ENCODE measurements around the gene RFC5. TPM values are rescaled to one million over a fixed set of nuclear protein-coding genes. Genes with fewer than 3 reads are reported as not detected.

RFC5 gene, protein sequence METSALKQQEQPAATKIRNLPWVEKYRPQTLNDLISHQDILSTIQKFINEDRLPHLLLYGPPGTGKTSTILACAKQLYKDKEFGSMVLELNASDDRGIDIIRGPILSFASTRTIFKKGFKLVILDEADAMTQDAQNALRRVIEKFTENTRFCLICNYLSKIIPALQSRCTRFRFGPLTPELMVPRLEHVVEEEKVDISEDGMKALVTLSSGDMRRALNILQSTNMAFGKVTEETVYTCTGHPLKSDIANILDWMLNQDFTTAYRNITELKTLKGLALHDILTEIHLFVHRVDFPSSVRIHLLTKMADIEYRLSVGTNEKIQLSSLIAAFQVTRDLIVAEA
- 8.3 TPM for total RNA-seq (ENCODE audit: unreplicated experiment)
- long read RNA-seq, partial matches to known transcripts = 0 of 7 reads
- long read RNA-seq, other reads (novel, unspliced or antisense) = 4 of 7 reads

DNA sequence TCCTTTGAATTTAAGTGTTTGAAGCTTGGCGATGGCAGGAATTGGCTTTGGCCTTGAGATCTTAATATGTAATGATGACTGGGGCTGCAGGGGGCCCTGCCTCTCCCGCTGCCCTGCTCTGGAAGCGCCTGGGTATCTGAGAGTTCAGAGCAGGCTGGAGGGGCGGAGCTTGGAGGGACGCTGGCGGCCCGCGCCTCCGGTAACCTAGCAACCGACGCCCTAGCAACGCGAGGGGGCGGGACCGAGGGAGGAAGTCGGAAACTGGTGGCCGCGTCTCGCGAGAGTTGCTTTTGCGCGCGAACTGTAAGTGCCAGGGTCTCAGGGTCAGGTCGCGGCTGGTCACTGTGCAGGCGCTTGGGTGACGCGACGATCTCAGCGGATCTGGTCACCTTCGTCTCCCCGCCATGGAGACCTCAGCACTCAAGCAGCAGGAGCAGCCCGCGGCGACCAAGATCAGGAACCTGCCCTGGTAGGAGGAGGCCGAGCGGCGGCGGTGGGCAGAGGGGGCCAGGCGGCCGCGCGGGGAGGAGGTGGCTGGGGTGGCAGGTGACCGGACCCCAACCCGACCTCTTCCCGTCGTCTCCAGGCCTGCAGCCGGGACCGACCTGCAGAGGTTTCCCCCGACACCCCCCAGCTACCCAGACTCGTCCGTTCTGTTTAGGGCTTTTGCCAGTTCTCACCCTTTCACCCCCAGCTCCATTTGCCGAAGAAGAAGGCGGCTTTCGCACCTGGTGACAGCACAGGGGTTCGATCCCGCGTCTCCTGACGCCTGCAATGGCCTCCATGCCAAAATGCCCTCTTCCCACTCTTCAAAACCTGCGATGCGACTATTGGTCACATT, at the start of gene RFC5:
Gene RFC5 (plus strand): TSS at position 280 of the 841 bp plus-strand sequence. CDS start 125 bp downstream, at position 405.
- Mint-ChIP-seq H3K27ac (ENCODE audit: unreplicated experiment) (peak within 1 kb of the TSS; percentile 34), H3K4me1 (ENCODE audit: unreplicated experiment) (peaks cover 4% of the 10 kb centered on the region), H3K36me3 (ENCODE audit: low read depth, unreplicated experiment) (peaks cover under 1% of the 10 kb centered on the region), H3K4me3 (ENCODE audit: unreplicated experiment) (peak within 1 kb of the TSS; percentile 91), H3K9me3 (ENCODE audit: unreplicated experiment) (no peaks in the 10 kb centered on the region), H3K27me3 (ENCODE audit: unreplicated experiment) (peaks cover 4% of the 10 kb centered on the region)
- DNase-seq (ENCODE audit: low spot score) = peak; percentile 99
- TF ChIP-seq, protein P1, sequence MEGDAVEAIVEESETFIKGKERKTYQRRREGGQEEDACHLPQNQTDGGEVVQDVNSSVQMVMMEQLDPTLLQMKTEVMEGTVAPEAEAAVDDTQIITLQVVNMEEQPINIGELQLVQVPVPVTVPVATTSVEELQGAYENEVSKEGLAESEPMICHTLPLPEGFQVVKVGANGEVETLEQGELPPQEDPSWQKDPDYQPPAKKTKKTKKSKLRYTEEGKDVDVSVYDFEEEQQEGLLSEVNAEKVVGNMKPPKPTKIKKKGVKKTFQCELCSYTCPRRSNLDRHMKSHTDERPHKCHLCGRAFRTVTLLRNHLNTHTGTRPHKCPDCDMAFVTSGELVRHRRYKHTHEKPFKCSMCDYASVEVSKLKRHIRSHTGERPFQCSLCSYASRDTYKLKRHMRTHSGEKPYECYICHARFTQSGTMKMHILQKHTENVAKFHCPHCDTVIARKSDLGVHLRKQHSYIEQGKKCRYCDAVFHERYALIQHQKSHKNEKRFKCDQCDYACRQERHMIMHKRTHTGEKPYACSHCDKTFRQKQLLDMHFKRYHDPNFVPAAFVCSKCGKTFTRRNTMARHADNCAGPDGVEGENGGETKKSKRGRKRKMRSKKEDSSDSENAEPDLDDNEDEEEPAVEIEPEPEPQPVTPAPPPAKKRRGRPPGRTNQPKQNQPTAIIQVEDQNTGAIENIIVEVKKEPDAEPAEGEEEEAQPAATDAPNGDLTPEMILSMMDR (IDR thresholded peaks at IDR 0.05; ENCODE audit: unreplicated experiment) = no peak

DNA sequence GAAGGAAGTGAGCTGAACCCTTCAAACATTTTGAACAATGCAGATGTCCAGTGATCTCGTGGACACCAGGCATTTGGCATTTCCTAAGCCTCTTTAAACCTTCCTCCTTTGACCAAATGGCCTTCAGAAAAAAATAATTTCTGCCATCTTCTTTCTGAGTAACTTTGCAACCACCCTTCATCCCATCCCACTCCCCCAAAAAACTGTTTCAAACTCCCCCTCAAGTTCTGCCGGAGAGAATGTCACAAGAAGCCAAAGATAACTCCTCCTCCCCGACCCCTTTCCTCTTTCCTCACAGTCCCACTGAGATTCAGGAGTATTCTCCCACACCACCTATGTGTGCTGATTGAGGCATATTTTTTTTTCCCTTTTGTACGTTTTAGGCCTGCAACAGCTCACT, 49.5 kb upstream of the RFC5 start:
- TF ChIP-seq, protein P1 (IDR thresholded peaks at IDR 0.05; ENCODE audit: unreplicated experiment) = no peak
- Mint-ChIP-seq H3K27ac (ENCODE audit: unreplicated experiment) (no peak overlapping the region), H3K4me3 (ENCODE audit: unreplicated experiment) (no peak overlapping the region), H3K4me1 (ENCODE audit: unreplicated experiment) (peaks cover 2% of the 10 kb centered on the region), H3K9me3 (ENCODE audit: unreplicated experiment) (peaks cover 4% of the 10 kb centered on the region), H3K36me3 (ENCODE audit: low read depth, unreplicated experiment) (peaks cover 3% of the 10 kb centered on the region), H3K27me3 (ENCODE audit: unreplicated experiment) (peaks cover 11% of the 10 kb centered on the region)
- no peak for DNase-seq (ENCODE audit: low spot score)

DNA sequence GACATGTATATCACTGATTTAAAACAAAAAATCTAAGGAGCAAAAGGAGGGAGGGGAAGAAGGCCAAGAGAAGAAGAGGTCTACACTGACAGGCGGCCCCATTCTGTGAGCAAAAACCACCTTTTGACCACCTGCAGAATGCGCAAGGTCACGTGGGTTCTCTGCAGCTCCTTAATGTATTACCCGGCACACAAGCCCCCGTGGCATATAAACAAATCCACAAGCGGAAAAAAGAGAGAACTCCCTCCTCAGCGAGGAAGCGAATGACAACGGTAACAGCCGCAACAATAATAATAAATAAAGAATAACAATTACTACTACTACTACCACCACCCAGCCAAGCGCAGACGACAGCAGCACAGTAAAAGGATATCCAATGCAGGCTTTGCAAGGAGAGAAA, 49.0 kb upstream of the RFC5 start:
- H3K4me3 Mint-ChIP-seq (ENCODE audit: unreplicated experiment) = no peak overlapping the region
- H3K36me3 Mint-ChIP-seq (ENCODE audit: low read depth, unreplicated experiment) = peaks cover 3% of the 10 kb centered on the region
- peaks cover 4% of the 10 kb centered on the region for H3K9me3 Mint-ChIP-seq (ENCODE audit: unreplicated experiment)
- H3K27ac Mint-ChIP-seq (ENCODE audit: unreplicated experiment) = no peak overlapping the region
- DNase-seq (ENCODE audit: low spot score) = no peak
- peaks cover 11% of the 10 kb centered on the region for H3K27me3 Mint-ChIP-seq (ENCODE audit: unreplicated experiment)
- TF ChIP-seq, protein P1 (IDR thresholded peaks at IDR 0.05; ENCODE audit: unreplicated experiment) = no peak
- peaks cover 2% of the 10 kb centered on the region for H3K4me1 Mint-ChIP-seq (ENCODE audit: unreplicated experiment)

DNA sequence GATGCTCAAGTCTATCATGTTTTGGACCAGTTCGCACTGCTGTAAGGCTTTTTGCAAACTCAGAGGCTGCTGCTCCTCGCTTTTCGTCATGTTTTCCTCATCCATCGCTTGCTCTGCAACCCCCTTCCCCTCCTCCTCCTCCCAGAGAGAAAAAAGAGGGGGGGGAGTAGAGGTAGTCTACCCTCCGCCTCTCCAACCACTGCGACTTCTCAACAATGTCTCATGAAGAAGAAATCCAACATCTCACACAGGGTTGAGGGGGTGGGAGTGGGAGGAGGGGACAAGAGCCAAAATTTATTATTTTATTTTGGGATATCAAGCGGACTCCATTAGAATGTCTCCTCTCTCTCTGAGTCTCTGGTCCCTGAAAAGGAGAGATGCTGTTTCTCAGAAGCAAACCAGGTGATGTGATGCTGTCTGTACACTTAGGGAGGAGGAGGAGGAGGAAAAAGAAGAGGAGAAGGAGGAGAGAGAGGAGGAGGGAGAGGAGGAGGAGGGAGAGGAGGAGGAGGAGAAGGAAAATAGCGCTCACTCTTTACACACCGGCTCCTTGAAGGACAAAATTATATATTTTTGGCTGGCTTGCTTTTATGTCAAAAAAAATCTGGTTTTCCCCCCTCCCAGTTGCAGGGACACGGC, 48.2 kb upstream of the RFC5 start:
- Mint-ChIP-seq H3K27me3 (ENCODE audit: unreplicated experiment) (peaks cover 11% of the 10 kb centered on the region), H3K4me1 (ENCODE audit: unreplicated experiment) (peaks cover 2% of the 10 kb centered on the region), H3K27ac (ENCODE audit: unreplicated experiment) (no peak overlapping the region), H3K36me3 (ENCODE audit: low read depth, unreplicated experiment) (peaks cover 3% of the 10 kb centered on the region), H3K9me3 (ENCODE audit: unreplicated experiment) (peaks cover 8% of the 10 kb centered on the region), H3K4me3 (ENCODE audit: unreplicated experiment) (peak overlapping the region; percentile 84)
- no peak for DNase-seq (ENCODE audit: low spot score)
- TF ChIP-seq, protein P1 (IDR thresholded peaks at IDR 0.05; ENCODE audit: unreplicated experiment) = no peak
